ENCODE data around the gene DPP4.

GRCh38 chr2:161954103-161954502, 119.9 kb downstream of the DPP4 start:
- no peak for TF ChIP-seq EZH2 (IDR thresholded peaks at IDR 0.05; ENCODE audit: borderline replicate concordance, low read depth, low read length, severe bottlenecking)
- TF ChIP-seq, protein P1, sequence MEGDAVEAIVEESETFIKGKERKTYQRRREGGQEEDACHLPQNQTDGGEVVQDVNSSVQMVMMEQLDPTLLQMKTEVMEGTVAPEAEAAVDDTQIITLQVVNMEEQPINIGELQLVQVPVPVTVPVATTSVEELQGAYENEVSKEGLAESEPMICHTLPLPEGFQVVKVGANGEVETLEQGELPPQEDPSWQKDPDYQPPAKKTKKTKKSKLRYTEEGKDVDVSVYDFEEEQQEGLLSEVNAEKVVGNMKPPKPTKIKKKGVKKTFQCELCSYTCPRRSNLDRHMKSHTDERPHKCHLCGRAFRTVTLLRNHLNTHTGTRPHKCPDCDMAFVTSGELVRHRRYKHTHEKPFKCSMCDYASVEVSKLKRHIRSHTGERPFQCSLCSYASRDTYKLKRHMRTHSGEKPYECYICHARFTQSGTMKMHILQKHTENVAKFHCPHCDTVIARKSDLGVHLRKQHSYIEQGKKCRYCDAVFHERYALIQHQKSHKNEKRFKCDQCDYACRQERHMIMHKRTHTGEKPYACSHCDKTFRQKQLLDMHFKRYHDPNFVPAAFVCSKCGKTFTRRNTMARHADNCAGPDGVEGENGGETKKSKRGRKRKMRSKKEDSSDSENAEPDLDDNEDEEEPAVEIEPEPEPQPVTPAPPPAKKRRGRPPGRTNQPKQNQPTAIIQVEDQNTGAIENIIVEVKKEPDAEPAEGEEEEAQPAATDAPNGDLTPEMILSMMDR (IDR thresholded peaks at IDR 0.05; ENCODE audit: borderline replicate concordance, extremely low read depth, low read length, poor library complexity, severe bottlenecking): no peak

All from DND-41 (cell line).